Panc1 (cell line): ENCODE measurements around the gene RNPS1.

Source experiments
- CTCF ChIP-seq: fragments of 450-650 bp; IDR thresholded peaks from 2 replicates; pipeline ENCODE4 v1.5.1; 2017; ENCODE audit warnings: mild to moderate bottlenecking
- REST ChIP-seq, 2 experiments: IDR thresholded peaks; 2 replicates each; pipeline ENCODE4 v1.6.1; 2011 to 2012; ENCODE audit warnings: low read depth in 2 of 2, control low read depth in 1 of 2, low read length in 1 of 2, mild to moderate bottlenecking in 1 of 2, moderate library complexity in 1 of 2; ENCODE audit not compliant: insufficient read depth in 1 of 2
- SIN3A ChIP-seq: IDR thresholded peaks from 2 replicates; pipeline ENCODE4 v1.6.1; 2012; ENCODE audit warnings: low read depth, mild to moderate bottlenecking, low read length, moderate library complexity, borderline replicate concordance; ENCODE audit not compliant: insufficient read depth

GRCh38 chr16:2288726-2289125, 20.8 kb upstream of the RNPS1 start:
- TF ChIP-seq SIN3A = no peak
- TF ChIP-seq REST (IDR thresholded peaks at IDR 0.05; ENCODE audit: insufficient read depth in 1 of 2, low read depth in 2 of 2, low read length in 1 of 2) = no peak
- no peak for TF ChIP-seq CTCF
